ENCODE results near the gene UBR3. TPM values are rescaled to one million over a fixed set of nuclear protein-coding genes. Genes with fewer than 3 reads are reported as not detected.
"Not testable (repeated sequence)": the region's sequence is repeated elsewhere in the genome, so short reads cannot be mapped to it uniquely, and the experiment has no call there.

Gene UBR3
- polyA plus RNA-seq, 10 donors, result 32.4 to 68.2 (median 48.3) TPM

DNA sequence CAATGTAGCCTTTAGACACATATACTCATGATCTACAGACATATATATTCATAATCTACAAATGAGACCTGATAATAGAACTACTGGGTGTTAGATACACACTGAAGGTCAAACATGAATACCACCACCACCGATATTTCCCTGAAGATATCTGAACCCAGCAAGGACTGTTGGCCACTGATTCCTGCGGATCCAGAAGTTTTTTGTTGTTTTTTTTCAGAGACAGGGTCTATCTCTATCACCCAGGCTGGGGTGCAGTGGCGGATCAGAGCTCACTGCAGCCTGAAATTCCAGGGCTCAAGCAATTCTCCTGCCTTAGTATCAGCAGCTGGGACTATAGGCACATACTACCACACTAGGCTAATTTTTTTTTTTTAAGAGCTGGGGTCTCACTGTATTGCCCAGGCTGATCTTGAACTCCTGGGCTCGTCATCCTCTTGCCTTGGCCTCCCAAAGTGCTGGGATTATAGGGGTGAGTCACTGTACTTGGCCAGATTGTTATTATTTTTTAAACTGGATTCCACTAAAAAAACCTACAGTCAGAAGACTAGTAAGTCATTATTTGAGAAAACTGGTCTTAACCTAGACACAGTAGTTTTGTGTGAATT is 4.4 kb upstream of the UBR3 start:
- DNase-seq, result no peak

DNA sequence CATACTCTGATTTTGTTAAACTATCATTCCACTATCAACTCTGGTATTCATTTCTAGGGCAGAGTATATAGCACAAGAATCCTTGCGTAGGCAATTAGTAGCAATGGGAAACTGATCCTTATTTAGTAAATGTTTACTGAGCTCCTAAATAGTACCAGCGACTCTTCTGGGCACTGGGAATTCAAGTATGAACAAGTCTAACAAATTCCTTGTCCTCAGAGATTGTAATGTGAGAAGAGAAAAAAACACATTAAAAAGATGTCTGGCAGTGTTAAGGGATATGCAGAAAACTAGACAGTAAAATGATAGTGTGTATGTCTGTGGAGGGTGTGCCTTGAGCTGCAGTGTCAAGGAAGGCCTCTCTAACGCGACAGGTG is 3.3 kb upstream of the UBR3 start:
- peak in 1 of 3 donors; percentile 26 for DNase-seq

DNA sequence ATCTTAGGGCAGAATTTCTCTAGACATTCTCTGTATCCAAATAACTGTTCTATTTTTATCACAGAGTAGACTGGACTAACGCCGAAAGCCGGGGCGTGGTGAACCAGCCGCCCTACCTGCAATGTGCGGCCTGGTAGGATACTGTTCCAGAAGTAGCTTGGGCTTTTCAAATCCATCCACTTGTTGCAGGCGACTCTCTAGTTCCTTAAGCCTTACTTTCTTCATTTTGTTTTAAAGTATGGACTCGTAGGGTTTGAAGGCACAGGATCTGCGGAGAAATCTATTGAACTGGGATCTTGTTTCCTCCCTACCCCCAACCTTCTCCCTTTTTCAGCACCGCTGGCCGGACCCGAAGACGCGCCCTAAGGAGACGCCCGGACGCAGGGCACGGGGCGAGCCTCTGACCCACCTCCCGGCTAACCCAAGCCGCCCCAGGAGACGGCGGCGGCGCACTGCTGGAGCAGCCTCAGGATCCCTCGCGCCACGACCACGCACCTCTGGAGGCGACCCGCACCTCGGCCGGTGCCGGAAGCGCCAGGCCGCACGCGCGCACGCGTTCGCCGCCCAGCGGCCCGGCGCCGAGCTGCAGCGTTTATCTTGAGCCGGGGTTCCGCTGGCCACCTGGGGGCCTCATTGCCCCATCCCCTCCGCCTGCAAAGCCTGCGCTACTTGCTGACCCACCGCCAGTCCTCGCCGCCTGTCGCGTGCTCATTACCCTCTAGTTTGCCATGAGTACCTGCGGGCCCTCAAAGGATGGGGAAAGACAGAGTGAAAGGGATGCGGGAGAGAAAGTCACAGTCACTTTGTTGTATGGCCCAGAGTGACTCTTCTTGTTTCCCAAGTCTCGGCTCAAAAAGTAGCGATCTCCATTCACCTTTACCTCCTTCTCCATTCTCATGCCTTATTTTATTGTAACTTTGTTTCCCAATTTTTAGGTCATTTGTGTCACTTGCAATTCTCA is 2.6 kb upstream of the UBR3 start, which contains the start of gene METTL5:
Gene METTL5, minus strand, starts transcription at position 533 of the 961 bp plus-strand sequence. Its CDS starts 308 bp downstream, at position 225.
- DNase-seq, result peak; percentile 80 to 95 (median 90)

DNA sequence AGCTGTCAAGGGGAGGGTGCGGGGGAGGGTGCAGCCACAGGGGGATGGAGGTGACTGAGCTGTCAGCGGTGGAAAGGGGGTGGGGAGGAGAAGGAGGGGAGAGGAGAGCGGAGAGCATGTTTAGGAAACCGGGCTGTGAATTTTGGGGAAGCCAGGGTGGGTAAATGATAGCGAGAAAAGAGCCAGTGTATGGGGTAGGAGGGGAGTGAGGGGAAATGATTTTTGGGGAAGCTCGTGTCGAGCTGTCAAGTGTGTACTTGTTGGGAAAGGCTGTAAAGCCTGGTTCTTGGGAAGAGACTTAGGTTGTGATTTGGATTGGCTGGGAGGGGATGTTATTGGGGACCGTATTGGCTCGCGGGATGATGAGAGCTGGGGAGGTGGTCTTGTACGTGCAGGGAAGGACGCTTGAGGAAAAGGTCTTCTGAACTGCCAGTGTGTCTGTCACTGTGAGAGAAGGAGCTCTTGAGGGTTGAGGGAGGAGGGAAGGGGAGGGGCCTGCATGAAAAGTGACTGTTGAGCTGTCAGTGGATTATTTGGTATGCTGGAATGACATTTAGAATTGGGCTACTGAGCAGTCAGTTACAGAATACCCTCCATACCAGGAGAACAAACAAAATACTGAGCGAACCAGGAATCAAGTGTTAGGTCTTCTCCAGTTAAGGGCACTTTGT is 1.0 kb downstream of the UBR3 start:
- DNase-seq, result peak; percentile 22 to 65 (median 31)

DNA sequence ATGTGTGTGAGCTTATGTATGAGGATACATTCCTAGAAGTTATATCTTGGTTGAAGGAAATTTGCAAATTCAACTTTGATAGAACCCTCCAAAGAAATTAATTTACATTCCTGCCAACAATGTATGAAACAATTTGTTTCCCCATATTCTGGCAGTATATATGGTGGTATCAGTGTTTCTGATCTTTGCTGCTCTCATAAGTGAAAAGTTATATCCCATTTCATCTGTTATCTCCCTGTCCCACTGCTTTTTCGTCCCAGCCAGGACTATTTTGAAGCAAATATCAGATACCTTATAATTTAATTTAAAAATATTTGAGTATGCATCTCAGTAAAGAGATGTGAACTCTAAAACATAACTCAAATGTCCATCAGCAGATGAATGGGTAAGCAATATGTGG is 7.1 kb downstream of the UBR3 start:
- DNase-seq, result no peak

DNA sequence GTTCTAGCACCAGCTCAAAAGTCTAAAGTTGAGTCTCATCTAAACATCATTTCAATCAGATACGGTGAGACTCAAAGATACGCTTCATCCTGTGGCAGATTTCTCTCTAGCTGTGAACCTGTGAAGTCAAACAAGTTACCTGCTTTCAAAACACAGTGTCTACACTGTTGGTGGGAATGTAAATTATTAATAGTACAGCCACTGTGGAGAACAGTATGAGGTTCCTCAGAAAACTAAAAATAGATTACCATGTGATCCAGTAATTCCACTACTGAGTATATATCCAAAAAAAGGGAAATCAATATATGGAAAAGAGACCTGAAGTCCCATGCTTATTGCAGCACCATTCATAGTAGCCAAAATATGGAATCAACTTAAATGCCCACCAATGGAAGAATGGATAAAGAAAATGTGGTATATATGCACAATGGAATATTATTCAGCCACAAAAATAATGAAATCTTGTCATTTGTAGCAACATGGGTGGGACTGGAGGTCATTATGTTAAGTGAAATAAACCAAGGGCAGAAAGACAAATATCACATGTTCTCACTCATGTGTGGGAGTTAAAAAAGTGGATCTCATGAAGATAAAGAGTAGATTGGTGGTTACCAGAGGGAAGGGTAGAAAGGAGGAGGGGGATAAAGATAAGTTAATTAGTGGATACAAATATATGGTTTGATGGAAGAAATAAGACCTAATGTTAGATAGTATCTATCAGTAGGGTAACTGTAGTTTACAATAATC is 11.7 kb downstream of the UBR3 start:
- DNase-seq, result no peak

DNA sequence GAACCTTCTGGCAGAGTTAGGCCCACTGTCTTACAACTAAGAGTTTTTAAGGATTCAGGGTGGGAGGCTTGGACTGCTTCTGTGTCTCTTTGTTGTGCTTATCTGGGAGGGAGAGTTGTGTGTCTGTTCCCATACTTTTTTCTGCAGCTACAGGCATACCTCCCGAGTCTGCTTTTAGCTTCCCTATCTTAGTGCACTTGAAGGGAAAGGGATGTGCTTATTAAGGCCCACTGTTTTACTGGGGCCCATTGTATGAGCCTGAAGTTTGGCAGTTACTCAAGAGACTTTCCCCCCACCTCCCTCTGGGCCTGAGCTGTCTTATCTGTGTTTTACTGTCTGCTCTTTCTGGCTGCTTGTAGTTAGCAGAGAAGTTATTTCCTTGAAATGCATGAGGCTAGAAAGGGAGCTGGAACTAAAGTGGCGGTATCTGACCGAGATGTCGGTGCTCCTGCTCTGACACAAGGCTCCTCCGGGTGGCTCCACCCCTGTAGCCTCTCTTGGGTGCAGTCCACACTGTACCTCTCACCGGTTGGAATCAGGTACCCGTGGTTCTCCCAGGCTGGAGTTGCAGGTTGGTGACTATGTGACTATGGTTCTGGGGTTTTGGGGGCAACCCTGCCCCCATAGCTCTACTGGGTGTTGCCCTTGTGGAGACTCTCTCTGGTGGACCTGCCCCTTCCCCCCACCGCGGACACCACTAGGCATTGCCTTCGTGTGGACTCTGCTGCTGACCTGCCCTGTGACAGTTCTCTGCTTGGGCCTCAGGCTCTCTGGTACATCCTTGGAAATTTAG is 12.9 kb downstream of the UBR3 start:
- no peak for DNase-seq

DNA sequence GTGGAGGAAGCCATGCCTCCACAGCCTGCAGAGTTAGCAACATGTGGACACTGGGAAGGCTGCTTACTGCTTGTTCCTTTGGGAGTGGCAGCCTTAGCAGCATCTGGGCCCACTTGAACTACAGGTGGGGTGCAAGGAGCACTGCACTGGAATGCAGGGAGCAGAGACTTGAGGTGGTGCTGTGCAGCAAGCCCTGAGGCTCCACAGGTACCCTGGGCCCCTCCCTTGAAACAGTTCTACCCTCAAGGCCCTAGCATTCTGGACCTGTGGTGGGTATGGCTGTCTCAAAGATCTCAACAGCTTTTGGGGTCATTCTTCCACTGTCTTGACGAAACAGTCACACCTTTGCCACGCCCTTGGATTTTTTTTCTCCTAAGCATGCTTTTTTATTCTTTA is 13.5 kb downstream of the UBR3 start:
- no peak for DNase-seq

DNA sequence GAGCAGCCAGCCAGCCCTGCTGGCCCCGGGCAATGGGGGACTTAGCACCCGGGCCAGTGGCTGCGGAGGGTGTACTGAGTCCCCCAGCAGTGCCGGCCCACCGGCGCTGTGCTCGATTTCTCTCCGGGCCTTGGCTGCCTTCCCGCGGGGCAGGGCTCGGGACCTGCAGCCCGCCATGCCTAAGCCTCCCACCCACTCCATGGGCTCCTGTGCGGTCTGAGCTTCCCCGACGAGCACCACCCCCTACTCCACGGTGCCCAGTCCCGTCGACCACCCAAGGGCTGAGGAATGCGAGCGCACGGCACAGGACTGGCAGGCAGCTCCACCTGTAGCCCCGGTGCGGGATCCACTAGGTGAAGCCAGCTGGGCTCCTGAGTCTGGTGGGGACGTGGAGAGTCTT is 14.4 kb downstream of the UBR3 start:
- not testable (repeated sequence) for DNase-seq

DNA sequence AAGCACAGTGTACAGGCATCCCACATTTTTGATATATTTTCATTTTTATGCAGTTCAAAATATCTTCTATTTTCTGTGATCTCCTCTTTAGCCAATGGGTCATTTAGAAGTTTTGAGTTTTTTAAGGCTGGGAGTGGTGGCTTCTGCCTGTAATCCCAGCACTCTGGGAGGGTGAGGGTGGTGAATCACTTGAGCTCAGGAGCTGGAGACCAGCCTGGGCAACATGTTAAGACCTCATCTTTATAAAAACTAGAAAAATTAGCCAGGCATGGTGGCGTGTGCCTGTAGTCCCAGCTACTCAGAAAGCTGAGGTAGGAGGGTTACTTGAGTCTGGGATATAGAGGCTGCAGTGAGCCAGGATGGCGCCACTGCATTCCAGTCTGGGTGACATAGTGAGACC is 17.8 kb downstream of the UBR3 start:
- no peak for DNase-seq

DNA sequence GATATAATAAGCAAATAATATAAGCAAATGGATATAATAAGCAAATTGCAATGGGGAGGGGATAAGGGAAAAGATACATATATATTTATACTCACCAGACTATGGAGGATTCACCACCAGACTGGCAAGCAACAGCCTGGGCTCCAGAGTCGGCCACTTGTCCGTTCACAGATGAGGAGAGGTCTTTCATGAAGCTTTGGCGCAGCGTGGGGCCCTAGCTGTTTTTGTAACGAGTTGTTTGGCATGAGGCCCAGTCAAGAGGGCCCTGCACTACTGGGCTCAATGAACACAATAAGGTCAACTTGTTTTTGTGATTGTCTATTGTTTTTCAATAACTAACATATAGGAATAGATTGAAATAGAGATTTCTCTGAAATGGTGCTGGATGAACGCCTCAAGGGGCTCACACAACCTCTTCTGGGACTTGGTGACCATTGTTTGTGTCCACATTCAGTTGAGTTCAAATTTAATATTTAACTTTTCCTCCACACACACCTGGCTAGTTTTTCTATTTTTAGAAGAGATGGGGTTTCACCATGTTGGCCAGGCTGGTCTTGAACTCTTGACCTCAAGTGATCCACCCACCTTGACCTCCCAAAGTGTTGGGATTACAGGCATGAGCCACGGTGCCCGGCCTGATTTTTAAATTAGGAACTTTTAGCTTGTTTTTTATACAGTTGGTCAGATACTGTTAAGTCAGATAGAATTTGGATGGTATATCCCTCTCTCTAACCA is 21.9 kb downstream of the UBR3 start:
- not testable (repeated sequence) for DNase-seq

DNA sequence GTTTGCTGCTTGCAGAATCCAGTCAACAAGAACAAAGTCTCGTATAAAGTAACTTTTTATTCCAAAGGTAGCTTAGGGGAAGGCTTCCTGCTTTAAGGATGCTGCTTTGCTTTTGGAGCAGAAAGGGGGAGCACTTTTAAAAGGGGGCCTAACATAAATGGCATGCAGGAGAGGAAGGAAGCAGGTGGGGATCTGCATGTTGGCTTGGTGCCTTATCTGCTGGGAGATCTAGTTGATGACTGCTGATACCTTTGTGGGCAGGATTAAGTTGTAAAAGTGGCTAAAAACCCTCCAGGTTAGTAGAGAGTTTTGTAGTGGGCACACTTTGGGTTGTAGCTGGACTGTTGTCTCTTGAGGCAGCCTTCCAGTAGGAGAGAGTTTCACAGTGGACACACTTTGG is 22.5 kb downstream of the UBR3 start:
- no peak for DNase-seq

DNA sequence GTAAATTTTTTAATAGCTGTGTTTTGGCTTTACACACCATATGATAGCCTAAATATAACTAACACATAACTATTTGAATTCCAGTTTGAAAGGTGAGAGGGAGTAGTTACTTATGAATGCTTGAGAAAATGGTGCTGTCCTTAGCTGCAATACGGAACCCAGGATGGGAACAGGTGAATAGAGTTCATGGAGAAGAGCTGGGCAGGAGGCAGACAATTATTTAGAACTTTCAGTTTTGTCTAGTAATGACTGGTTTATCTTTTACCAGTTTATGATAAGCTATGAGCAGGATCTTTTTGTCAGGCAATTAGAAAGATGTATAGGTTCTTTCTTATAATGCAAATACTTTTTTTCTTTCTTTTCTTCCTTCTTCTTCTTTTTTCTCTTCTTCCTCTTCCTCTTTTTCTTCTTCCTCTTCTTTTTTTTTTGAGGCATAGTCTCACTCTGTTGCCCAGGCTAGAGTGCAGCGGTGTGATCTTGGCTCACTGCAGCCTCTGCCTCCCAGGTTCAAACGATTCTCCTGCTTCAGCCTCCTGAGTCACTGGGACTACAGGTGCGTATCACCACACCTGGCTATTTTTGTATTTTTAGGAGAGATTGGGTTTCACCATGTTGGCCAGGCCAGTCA is 25.9 kb downstream of the UBR3 start:
- no peak for DNase-seq

DNA sequence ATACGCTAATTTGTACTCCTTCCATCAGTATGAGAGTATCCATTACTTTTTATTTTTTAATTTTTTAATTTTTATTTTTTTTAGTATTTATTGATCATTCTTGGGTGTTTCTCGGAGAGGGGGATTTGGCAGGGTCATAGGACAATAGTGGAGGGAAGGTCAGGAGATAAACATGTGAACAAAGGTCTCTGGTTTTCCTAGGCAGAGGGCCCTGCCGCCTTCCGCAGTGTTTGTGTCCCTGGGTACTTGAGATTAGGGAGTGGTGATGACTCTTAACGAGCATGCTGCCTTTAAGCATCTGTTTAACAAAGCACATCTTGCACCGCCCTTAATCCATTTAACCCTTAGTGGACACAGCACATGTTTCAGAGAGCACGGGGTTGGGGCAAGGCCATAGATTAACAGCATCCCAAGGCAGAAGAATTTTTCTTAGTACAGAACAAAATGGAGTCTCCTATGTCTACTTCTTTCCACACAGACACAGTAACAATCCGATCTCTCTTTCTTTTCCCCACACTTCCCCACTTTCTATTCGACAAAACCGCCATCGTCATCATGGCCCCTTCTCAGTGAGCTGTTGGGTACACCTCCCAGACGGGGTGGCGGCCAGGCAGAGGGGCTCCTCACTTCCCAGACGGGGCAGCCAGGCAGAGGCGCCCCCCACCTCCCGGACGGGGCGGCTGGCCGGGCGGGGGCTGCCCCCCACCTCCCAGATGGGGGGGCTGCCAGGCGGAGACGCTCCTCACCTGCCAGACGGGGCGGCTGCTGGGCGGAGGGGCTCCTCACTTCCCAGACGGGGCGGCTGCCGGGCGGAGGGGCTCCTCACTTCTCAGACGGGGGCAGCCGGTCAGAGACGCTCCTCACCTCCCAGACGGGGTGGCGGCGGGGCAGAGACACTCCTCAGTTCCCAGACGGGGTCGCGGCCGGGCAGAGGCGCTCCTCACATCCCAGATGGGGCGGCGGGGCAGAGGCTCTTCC is 28.3 kb downstream of the UBR3 start:
- not testable (repeated sequence) for DNase-seq

DNA sequence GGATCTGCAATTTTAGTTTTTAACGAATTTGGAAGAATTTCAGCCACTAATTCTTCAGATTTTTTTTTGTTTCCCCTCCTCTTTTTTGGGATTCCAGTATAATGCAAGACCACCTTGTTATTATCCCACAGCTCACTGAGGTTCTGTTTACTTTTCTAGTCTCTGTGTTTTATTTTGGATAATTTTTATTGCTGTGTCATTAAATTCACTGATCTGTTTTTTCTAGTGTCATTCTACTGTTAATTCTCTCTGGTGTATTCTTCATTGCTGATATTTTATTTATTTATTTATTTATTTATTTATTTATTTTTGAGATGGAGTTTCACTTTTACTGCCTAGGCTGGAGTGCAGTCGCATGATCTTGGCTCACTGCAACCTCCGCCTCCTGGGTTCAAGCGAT is 32.2 kb downstream of the UBR3 start:
- no peak for DNase-seq

DNA sequence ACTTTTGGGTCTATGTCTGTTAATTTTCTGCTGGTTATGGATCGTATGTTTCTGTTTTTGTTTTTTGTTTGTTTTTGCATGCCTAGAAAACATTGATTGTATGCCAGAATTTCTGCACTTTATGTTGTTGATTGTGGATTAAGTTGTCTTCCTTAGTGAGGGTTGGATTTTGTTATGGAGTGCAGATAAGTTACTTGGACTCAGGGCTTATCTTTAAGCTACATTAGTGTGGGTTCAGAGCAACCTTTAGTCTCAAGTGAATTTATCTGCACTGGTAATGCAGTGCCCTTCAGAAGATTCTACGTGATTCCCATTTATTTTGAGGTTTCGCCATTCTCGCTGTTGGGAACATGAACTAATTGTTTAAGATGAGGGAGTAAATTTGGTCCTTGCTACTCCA is 32.9 kb downstream of the UBR3 start:
- DNase-seq, result no peak

DNA sequence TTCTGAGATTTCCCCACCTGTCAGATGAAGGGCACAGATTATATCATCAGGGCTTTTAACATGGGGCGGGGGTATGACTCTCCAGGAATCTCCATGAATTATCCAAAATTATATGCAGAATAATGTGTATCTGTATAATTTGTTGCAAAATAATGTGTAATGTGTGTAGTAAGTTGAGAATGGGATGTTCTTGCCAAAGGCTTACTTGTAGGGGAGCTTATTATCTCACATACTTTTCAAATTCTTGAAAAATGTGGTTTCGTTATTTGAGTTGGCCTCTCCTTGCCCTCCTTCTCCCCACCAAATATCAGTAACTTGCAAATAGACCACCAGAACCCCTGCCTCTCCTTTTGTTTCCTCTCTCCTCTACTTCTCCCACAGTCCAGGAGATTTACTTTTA is 35.6 kb downstream of the UBR3 start:
- no peak for DNase-seq

DNA sequence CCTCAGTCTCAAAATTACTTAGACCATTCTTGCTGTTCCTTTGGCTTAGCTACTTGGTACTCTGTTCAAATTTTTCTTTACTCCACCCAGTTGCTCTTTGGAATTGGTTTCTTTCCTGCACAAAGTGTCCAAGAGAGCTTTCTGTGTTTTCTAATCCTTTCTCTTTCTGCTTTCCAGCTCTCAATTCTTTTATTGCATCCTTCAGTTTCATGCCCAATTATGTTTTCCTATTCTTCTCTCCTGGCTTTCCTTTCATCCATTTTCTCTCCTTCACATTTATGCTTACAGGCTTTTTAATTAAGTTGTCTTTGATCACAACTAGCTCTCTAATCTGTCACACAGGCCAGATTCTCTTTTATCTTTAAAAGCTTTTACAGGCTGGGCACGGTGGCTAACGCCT is 38.2 kb downstream of the UBR3 start:
- peak in 1 of 3 donors; percentile 2 for DNase-seq
